WTC11 (cell line): Measurements from ENCODE around the gene WRAP73. TPM values are rescaled to one million over a fixed set of nuclear protein-coding genes. Genes with fewer than 3 reads are reported as not detected.

ENCODE experiments used
- ATAC-seq: fragments of 200-7000 bp; cut with Tn5 transposase; 2 replicates; pipeline ENCODE4 v1.10.0; 2021; ENCODE audit warnings: mild to moderate bottlenecking, moderate library complexity
- CTCF ChIA-PET: fragments of 300-600 bp; sonication (Branson Sonifier 250); formaldehyde crosslinking; loops from one replicate; lab custom pipeline; 2021; ENCODE audit warnings: antibody characterized with exemption; lab: Charles Lee
- POLR2A ChIA-PET: fragments of 350-600 bp; sonication (Branson Sonifier 250); formaldehyde crosslinking; loops from one replicate; lab custom pipeline; 2021; ENCODE audit warnings: antibody characterized with exemption; lab: Charles Lee
- DNase-seq: peaks from one replicate; pipeline ENCODE4 v3.0.0; 2021; ENCODE audit warnings: low spot score
- H3K27ac Mint-ChIP-seq: 2 replicates; pipeline ENCODE4 v1.8.0; 2021; ENCODE audit warnings: mixed read lengths
- H3K27me3 Mint-ChIP-seq: 2 replicates; pipeline ENCODE4 v1.8.0; 2021; ENCODE audit warnings: low read depth, mild to moderate bottlenecking, moderate library complexity, mixed read lengths
- H3K36me3 Mint-ChIP-seq: 2 replicates; pipeline ENCODE4 v1.8.0; 2021; ENCODE audit warnings: mixed read lengths
- H3K4me1 Mint-ChIP-seq: 2 replicates; pipeline ENCODE4 v1.8.0; 2022; ENCODE audit warnings: mixed read lengths
- H3K4me3 Mint-ChIP-seq: 2 replicates; pipeline ENCODE4 v1.8.0; 2021; ENCODE audit warnings: mild to moderate bottlenecking, moderate library complexity, mixed read lengths
- H3K9me3 Mint-ChIP-seq: 2 replicates; pipeline ENCODE4 v1.8.0; 2021; ENCODE audit warnings: mixed read lengths
- ATF1 ChIP-seq: sonication (generic); formaldehyde crosslinking; IDR thresholded peaks from 2 replicates; pipeline ENCODE4 v1.8.1; 2023; ENCODE audit warnings: mild to moderate bottlenecking, moderate library complexity, missing genetic modification reagents
- ESRRA ChIP-seq: sonication (generic); formaldehyde crosslinking; IDR thresholded peaks from 2 replicates; pipeline ENCODE4 v1.8.1; 2022; ENCODE audit warnings: mild to moderate bottlenecking, missing genetic modification reagents, borderline replicate concordance
- ETV6 ChIP-seq: sonication (generic); formaldehyde crosslinking; IDR thresholded peaks from 2 replicates; pipeline ENCODE4 v1.8.1; 2022; ENCODE audit warnings: mild to moderate bottlenecking, missing genetic modification reagents
- HMGXB4 ChIP-seq: sonication (generic); formaldehyde crosslinking; IDR thresholded peaks from 2 replicates; pipeline ENCODE4 v1.8.1; 2023; ENCODE audit warnings: mild to moderate bottlenecking, moderate library complexity, missing genetic modification reagents
- JAZF1 ChIP-seq: fragments of 250-450 bp; sonication (Bioruptor Pico); IDR thresholded peaks from 2 replicates; pipeline ENCODE4 v1.9.0; 2021; ENCODE audit warnings: moderate library complexity, mild to moderate bottlenecking, inconsistent platforms
- JUN ChIP-seq: sonication (generic); formaldehyde crosslinking; IDR thresholded peaks from 2 replicates; pipeline ENCODE4 v1.8.0; 2023; ENCODE audit warnings: mild to moderate bottlenecking, missing genetic modification reagents
- NR2C2 ChIP-seq: sonication (generic); formaldehyde crosslinking; IDR thresholded peaks from 2 replicates; pipeline ENCODE4 v1.8.0; 2022; ENCODE audit warnings: mild to moderate bottlenecking, missing genetic modification reagents
- SOX15 ChIP-seq: fragments of 250-450 bp; sonication (Bioruptor Pico); IDR thresholded peaks from 2 replicates; pipeline ENCODE4 v1.9.0; 2021; ENCODE audit warnings: mild to moderate bottlenecking
- TCF7 ChIP-seq: sonication (generic); formaldehyde crosslinking; IDR thresholded peaks from 2 replicates; pipeline ENCODE4 v1.8.0; 2022; ENCODE audit warnings: mild to moderate bottlenecking, low read depth, missing genetic modification reagents, moderate library complexity
- ZBTB21 ChIP-seq: sonication (generic); formaldehyde crosslinking; IDR thresholded peaks from 2 replicates; pipeline ENCODE4 v1.8.1; 2023; ENCODE audit warnings: mild to moderate bottlenecking, missing genetic modification reagents, borderline replicate concordance
- ZNF416 ChIP-seq: fragments of 250-450 bp; sonication (Bioruptor Pico); IDR thresholded peaks from 2 replicates; pipeline ENCODE4 v1.9.0; 2021; ENCODE audit warnings: mild to moderate bottlenecking, inconsistent platforms
- ZNF532 ChIP-seq: fragments of 250-450 bp; sonication (Bioruptor Pico); IDR thresholded peaks from 2 replicates; pipeline ENCODE4 v1.9.0; 2021; ENCODE audit warnings: mild to moderate bottlenecking, borderline replicate concordance
- total RNA-seq: library from RNA; stranded (reverse); gene quantifications from 3 replicates; pipeline ENCODE4 v1.2.3, GENCODE V29; 2021
- TF ChIP-seq, protein P1 (sequence below): sonication (generic); formaldehyde crosslinking; IDR thresholded peaks from 2 replicates; pipeline ENCODE4 v1.8.0; 2022; ENCODE audit warnings: mild to moderate bottlenecking, missing genetic modification reagents
- TF ChIP-seq, protein P2 (sequence below): fragments of 250-450 bp; sonication (Bioruptor Pico); IDR thresholded peaks from 2 replicates; pipeline ENCODE4 v1.8.0; 2021; ENCODE audit warnings: mild to moderate bottlenecking
- TF ChIP-seq, protein P3 (sequence below): sonication (generic); formaldehyde crosslinking; IDR thresholded peaks from 2 replicates; pipeline ENCODE4 v1.8.1; 2023; ENCODE audit warnings: mild to moderate bottlenecking, missing genetic modification reagents
- TF ChIP-seq, protein P4 (sequence below): sonication (generic); formaldehyde crosslinking; IDR thresholded peaks from 2 replicates; pipeline ENCODE4 v1.8.1; 2023; ENCODE audit warnings: mild to moderate bottlenecking, missing genetic modification reagents
- TF ChIP-seq, protein P5 (sequence below): sonication (generic); formaldehyde crosslinking; IDR thresholded peaks from 2 replicates; pipeline ENCODE4 v1.8.0; 2023; ENCODE audit warnings: missing genetic modification reagents

Gene WRAP73
- total RNA-seq, 1 experiment from 2014 or later = 39.2 TPM

DNA sequence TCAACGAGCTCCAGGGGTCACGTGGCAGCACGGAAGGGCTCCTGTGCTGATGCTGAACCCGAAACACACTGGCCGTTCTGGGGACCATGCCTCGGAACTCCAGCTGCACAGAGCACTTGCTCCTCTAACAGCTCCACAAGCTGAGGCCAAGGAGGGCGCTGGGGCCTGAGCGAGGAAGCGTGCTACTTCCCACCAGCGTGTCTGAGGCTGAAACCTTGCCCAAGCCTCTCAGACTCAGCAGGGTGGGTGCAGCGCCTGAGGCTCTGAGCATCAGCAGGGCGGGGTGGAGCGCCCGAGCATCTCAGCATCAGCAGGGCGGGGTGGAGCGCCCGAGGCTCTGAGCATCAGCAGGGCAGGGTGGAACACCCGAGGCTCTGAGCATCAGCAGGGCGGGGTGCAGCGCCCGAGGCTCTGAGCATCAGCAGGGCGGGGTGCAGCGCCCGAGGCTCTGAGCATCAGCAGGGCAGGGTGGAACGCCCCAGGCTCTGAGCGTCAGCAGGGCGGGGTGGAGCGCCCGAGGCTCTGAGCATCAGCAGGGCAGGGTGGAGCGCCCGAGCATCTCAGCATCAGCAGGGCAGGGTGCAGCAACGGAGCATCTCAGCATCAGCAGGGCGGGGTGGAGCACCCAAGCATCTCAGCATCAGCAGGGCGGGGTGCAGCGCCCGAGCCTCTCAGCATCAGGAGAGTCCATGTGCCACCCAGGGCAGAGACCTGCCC is 9.6 kb downstream of the WRAP73 start:
- DNase-seq (peak; percentile 3), ATAC-seq (no peak)
- Mint-ChIP-seq H3K36me3 (peaks cover 26% of the 10 kb centered on the region), H3K27ac (no peak overlapping the region), H3K4me1 (no peaks in the 10 kb centered on the region), H3K27me3 (no peaks in the 10 kb centered on the region), H3K9me3 (no peaks in the 10 kb centered on the region), H3K4me3 (no peak overlapping the region)
- POLR2A ChIA-PET = no interaction called here
- CTCF ChIA-PET = no interaction called here
- TF ChIP-seq ZNF416 (CRISPR knock-in tag) = no peak
- TF ChIP-seq, protein P1, sequence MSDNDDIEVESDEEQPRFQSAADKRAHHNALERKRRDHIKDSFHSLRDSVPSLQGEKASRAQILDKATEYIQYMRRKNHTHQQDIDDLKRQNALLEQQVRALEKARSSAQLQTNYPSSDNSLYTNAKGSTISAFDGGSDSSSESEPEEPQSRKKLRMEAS (CRISPR knock-in tag) = no peak
- TF ChIP-seq JAZF1 (CRISPR knock-in tag) = no peak
- TF ChIP-seq ETV6 = no peak
- TF ChIP-seq, protein P2, sequence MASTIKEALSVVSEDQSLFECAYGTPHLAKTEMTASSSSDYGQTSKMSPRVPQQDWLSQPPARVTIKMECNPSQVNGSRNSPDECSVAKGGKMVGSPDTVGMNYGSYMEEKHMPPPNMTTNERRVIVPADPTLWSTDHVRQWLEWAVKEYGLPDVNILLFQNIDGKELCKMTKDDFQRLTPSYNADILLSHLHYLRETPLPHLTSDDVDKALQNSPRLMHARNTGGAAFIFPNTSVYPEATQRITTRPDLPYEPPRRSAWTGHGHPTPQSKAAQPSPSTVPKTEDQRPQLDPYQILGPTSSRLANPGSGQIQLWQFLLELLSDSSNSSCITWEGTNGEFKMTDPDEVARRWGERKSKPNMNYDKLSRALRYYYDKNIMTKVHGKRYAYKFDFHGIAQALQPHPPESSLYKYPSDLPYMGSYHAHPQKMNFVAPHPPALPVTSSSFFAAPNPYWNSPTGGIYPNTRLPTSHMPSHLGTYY (CRISPR knock-in tag) = no peak
- TF ChIP-seq ZBTB21 (CRISPR knock-in tag) = no peak
- no peak for TF ChIP-seq HMGXB4 (CRISPR knock-in tag)
- TF ChIP-seq TCF7 = no peak
- TF ChIP-seq, protein P3, sequence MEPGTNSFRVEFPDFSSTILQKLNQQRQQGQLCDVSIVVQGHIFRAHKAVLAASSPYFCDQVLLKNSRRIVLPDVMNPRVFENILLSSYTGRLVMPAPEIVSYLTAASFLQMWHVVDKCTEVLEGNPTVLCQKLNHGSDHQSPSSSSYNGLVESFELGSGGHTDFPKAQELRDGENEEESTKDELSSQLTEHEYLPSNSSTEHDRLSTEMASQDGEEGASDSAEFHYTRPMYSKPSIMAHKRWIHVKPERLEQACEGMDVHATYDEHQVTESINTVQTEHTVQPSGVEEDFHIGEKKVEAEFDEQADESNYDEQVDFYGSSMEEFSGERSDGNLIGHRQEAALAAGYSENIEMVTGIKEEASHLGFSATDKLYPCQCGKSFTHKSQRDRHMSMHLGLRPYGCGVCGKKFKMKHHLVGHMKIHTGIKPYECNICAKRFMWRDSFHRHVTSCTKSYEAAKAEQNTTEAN (CRISPR knock-in tag) = no peak
- TF ChIP-seq SOX15 = no peak
- TF ChIP-seq, protein P4, sequence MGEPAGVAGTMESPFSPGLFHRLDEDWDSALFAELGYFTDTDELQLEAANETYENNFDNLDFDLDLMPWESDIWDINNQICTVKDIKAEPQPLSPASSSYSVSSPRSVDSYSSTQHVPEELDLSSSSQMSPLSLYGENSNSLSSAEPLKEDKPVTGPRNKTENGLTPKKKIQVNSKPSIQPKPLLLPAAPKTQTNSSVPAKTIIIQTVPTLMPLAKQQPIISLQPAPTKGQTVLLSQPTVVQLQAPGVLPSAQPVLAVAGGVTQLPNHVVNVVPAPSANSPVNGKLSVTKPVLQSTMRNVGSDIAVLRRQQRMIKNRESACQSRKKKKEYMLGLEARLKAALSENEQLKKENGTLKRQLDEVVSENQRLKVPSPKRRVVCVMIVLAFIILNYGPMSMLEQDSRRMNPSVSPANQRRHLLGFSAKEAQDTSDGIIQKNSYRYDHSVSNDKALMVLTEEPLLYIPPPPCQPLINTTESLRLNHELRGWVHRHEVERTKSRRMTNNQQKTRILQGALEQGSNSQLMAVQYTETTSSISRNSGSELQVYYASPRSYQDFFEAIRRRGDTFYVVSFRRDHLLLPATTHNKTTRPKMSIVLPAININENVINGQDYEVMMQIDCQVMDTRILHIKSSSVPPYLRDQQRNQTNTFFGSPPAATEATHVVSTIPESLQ (CRISPR knock-in tag) = no peak
- no peak for TF ChIP-seq ESRRA (CRISPR knock-in tag)
- no peak for TF ChIP-seq NR2C2 (CRISPR knock-in tag)
- TF ChIP-seq ATF1 (CRISPR knock-in tag) = no peak
- no peak for TF ChIP-seq JUN (CRISPR knock-in tag)
- TF ChIP-seq, protein P5, sequence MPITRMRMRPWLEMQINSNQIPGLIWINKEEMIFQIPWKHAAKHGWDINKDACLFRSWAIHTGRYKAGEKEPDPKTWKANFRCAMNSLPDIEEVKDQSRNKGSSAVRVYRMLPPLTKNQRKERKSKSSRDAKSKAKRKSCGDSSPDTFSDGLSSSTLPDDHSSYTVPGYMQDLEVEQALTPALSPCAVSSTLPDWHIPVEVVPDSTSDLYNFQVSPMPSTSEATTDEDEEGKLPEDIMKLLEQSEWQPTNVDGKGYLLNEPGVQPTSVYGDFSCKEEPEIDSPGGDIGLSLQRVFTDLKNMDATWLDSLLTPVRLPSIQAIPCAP = no peak
- TF ChIP-seq ZNF532 (CRISPR knock-in tag) = no peak
